GM12892 (cell line): ENCODE data around the gene PTHLH.

Source experiments
- DNase-seq: peaks from one replicate; pipeline ENCODE4 v3.0.0; 2011; ENCODE audit not compliant: insufficient read length
- FAIRE-seq: peaks from 2 replicates; lab custom pipeline; 2011; peaks lifted over from hg19 to GRCh38; lab: Jason Lieb, UNC
- POLR2A ChIP-seq: IDR thresholded peaks from 2 replicates; pipeline ENCODE4 v1.6.1; 2011; ENCODE audit warnings: low read depth, low read length, control low read depth
- POLR2AphosphoS5 ChIP-seq: IDR thresholded peaks from 2 replicates; pipeline ENCODE4 v1.6.1; 2011; ENCODE audit warnings: low read depth, low read length, control low read depth
- TAF1 ChIP-seq: IDR thresholded peaks from 2 replicates; pipeline ENCODE4 v1.6.1; 2011; ENCODE audit warnings: low read depth, mild to moderate bottlenecking, control low read depth, low read length, borderline replicate concordance

Gene PTHLH

GRCh38 chr12:27960821-27961220 is 11.7 kb downstream of the PTHLH start:
- no peak for TF ChIP-seq POLR2A
- no peak for TF ChIP-seq POLR2AphosphoS5
- TF ChIP-seq TAF1 = no peak
- FAIRE-seq = no peak
- DNase-seq = no peak

GRCh38 chr12:27958675-27959074 is 13.9 kb downstream of the PTHLH start:
- no peak for DNase-seq
- no peak for FAIRE-seq
- TF ChIP-seq TAF1 = no peak
- TF ChIP-seq POLR2A = no peak
- TF ChIP-seq POLR2AphosphoS5 = no peak

- DNase-seq (no peak), FAIRE-seq (no peak)
- no peak for TF ChIP-seq POLR2AphosphoS5
- TF ChIP-seq TAF1 = no peak
- TF ChIP-seq POLR2A = no peak
Measured at GRCh38 chr12:27957366-27957765, 15.2 kb downstream of the PTHLH start.

- no peak for FAIRE-seq
- TF ChIP-seq POLR2AphosphoS5 = no peak
- TF ChIP-seq TAF1 = no peak
- TF ChIP-seq POLR2A = no peak
- no peak for DNase-seq
Measured at GRCh38 chr12:27953817-27954216, 18.7 kb downstream of the PTHLH start.

- FAIRE-seq = no peak
- no peak for DNase-seq
- TF ChIP-seq POLR2AphosphoS5 = no peak
- no peak for TF ChIP-seq POLR2A
- no peak for TF ChIP-seq TAF1
Measured at GRCh38 chr12:27953348-27953747, 19.2 kb downstream of the PTHLH start.

- TF ChIP-seq TAF1 (no peak), POLR2A (no peak), POLR2AphosphoS5 (no peak)
- no peak for DNase-seq
- FAIRE-seq = no peak
Measured at GRCh38 chr12:27952510-27952909, 20.0 kb downstream of the PTHLH start.

- FAIRE-seq = no peak
- DNase-seq = no peak
- TF ChIP-seq POLR2AphosphoS5 (no peak), TAF1 (no peak), POLR2A (no peak)
Measured at GRCh38 chr12:27951898-27952297, 20.6 kb downstream of the PTHLH start.

- TF ChIP-seq POLR2AphosphoS5 = no peak
- TF ChIP-seq POLR2A = no peak
- TF ChIP-seq TAF1 = no peak
- no peak for DNase-seq
- no peak for FAIRE-seq
Measured at GRCh38 chr12:27946421-27946820, 26.1 kb downstream of the PTHLH start.

- FAIRE-seq (peak; percentile 94), DNase-seq (peak; percentile 27)
- TF ChIP-seq TAF1 = no peak
- no peak for TF ChIP-seq POLR2A
- TF ChIP-seq POLR2AphosphoS5 = no peak
Measured at GRCh38 chr12:27940756-27941402, 31.7 kb downstream of the PTHLH start.

- TF ChIP-seq POLR2A (no peak), TAF1 (no peak), POLR2AphosphoS5 (no peak)
- FAIRE-seq (no peak), DNase-seq (no peak)
Measured at GRCh38 chr12:27940245-27940644, 32.3 kb downstream of the PTHLH start.

- TF ChIP-seq POLR2A (no peak), POLR2AphosphoS5 (no peak), TAF1 (no peak)
- FAIRE-seq (no peak), DNase-seq (no peak)
Measured at GRCh38 chr12:27937768-27938167, 34.8 kb downstream of the PTHLH start.

- no peak for DNase-seq
- TF ChIP-seq POLR2AphosphoS5 (no peak), TAF1 (no peak), POLR2A (no peak)
- FAIRE-seq = no peak
Measured at GRCh38 chr12:27936196-27936595, 36.3 kb downstream of the PTHLH start.

- TF ChIP-seq TAF1 (no peak), POLR2A (no peak), POLR2AphosphoS5 (no peak)
- FAIRE-seq (no peak), DNase-seq (no peak)
Measured at GRCh38 chr12:27934276-27934675, 38.3 kb downstream of the PTHLH start.
